ENCODE data around the gene GFER. TPM values are rescaled to one million over a fixed set of nuclear protein-coding genes. Genes with fewer than 3 reads are reported as not detected.
A peak's percentile ranks its signal among the peaks of the same experiment; 100 is the strongest.

The GFER gene
- total and polyA plus RNA-seq, 4 donors: 11.3 to 44.2 (median 22.9) TPM

DNA sequence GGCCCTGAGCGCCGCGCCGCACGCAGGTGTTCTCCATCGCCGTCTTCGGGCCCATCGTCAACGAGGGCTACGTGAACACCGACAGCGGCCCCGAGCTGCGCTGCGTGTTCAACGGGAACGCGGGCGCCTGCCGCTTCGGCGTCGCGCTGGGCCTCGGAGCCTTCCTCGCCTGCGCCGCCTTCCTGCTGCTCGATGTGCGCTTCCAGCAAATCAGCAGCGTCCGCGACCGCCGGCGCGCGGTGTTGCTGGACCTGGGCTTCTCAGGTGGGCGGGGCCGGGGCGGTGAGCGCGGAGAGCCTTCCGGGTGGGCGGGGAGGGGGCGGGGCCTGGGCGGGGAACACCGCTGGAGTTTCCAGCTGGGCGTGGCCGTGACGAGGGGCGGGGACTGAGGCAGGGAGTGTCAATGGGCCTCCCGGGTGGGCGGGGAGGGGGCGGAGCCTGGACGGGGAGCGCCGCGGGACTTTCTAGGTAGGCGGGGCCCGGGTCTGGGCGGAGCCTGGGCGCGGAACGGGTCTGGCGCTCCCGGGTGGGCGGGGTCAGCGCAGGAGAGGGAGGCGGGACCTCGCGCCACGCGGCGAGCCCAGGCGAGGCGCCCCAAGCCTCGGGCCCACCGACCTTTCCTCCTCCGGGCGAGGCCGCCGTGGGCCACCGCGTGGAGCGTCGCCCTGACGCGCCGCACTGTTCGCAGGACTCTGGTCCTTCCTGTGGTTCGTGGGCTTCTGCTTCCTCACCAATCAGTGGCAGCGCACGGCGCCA is 8.1 kb downstream of the GFER start:
- no peaks in the 10 kb centered on the region for H3K27me3 ChIP-seq (ENCODE audit: control insufficient read depth in 1 of 2, insufficient read depth in 2 of 2, low read length in 1 of 2)
- WGBS, 2 donors: 3% methylated on average over 49 to 96 of the region's 96 CpGs
- no peak overlapping the region for H3K4me3 ChIP-seq (ENCODE audit: low read length in 2 of 2)
- ATAC-seq (ENCODE audit: low FRiP score): peak; percentile 91
- DNase-seq: peak; percentile 98
- no peak overlapping the region for H3K27ac ChIP-seq (ENCODE audit: low read depth in 1 of 2, low read length in 2 of 2)
- intact Hi-C loops (cut with DNase I): no loop called here
- H3K36me3 ChIP-seq (ENCODE audit: control insufficient read depth in 1 of 2, insufficient read depth in 2 of 2, low read length in 1 of 2): no peaks in the 10 kb centered on the region
- no peaks in the 10 kb centered on the region for H3K9me3 ChIP-seq (ENCODE audit: control insufficient read depth, low read length)
- no peaks in the 10 kb centered on the region for H3K4me1 ChIP-seq (ENCODE audit: control insufficient read depth in 1 of 2, insufficient read depth in 2 of 2, low read length in 2 of 2)

DNA sequence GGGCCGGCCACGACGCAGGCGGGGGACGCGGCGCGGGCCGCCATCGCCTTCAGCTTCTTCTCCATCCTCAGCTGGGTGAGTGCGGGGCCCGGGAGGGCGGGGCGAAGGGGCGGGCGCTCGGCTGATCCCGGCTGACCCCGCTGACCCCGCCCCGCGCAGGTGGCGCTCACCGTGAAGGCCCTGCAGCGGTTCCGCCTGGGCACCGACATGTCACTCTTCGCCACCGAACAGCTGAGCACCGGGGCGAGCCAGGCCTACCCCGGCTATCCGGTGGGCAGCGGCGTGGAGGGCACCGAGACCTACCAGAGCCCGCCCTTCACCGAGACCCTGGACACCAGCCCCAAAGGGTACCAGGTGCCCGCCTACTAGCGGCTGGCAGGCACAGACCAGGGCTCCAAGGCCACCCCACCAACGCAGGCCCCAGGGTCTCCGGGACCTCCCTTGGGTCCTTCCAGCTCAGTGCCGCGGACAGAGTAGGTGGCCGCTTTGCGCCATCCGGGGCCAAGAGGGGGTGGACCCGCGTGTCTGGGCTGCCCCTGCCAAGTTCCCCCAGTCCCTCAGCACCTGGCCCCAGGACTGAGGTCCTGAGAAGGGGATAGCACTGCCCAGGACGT is 8.8 kb downstream of the GFER start:
- no peaks in the 10 kb centered on the region for H3K27me3 ChIP-seq (ENCODE audit: control insufficient read depth in 1 of 2, insufficient read depth in 2 of 2, low read length in 1 of 2)

DNA sequence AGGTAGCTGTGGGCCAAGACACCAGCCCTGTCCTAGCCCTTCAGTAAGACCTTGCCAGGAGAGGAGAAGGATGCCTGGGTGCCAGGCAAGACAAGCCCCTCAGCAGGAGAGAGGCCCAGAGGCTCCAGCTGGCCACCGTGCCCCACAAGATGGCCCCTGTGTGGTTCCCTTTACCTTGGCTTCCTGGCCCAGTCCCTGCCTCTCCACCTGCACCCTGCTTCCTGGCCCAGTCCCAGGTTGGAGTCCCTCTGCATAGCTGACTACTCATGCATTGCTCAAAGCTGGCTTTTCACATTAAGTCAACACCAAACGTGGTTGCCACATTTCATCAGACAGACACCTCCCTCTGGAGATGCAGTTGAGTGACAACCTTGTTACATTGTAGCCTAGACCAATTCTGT is 9.7 kb downstream of the GFER start:
- ATAC-seq (ENCODE audit: low FRiP score) (no peak), DNase-seq (no peak)
- WGBS, 2 donors: 51 to 52% methylated on average over 2 of the region's 2 CpGs
- H3K27me3 ChIP-seq (ENCODE audit: control insufficient read depth in 1 of 2, insufficient read depth in 2 of 2, low read length in 1 of 2): no peaks in the 10 kb centered on the region
- no peak overlapping the region for H3K27ac ChIP-seq (ENCODE audit: low read depth in 1 of 2, low read length in 2 of 2)
- no peaks in the 10 kb centered on the region for H3K4me1 ChIP-seq (ENCODE audit: control insufficient read depth in 1 of 2, insufficient read depth in 2 of 2, low read length in 2 of 2)
- H3K4me3 ChIP-seq (ENCODE audit: low read length in 2 of 2): no peak overlapping the region
- intact Hi-C loops (cut with DNase I): no loop called here
- H3K36me3 ChIP-seq (ENCODE audit: control insufficient read depth in 1 of 2, insufficient read depth in 2 of 2, low read length in 1 of 2): peaks cover 0 to 2% of the 10 kb centered on the region in 2 donors
- no peaks in the 10 kb centered on the region for H3K9me3 ChIP-seq (ENCODE audit: control insufficient read depth, low read length)

More for the DNA sequence above, 8.8 kb downstream of the GFER start:
- DNase-seq (no peak), ATAC-seq (ENCODE audit: low FRiP score) (peak; percentile 19)
- intact Hi-C loops (cut with DNase I): no loop called here
- H3K4me1 ChIP-seq (ENCODE audit: control insufficient read depth in 1 of 2, insufficient read depth in 2 of 2, low read length in 2 of 2): no peaks in the 10 kb centered on the region
- no peaks in the 10 kb centered on the region for H3K9me3 ChIP-seq (ENCODE audit: control insufficient read depth, low read length)
- H3K27ac ChIP-seq (ENCODE audit: low read depth in 1 of 2, low read length in 2 of 2): no peak overlapping the region
- no peak overlapping the region for H3K4me3 ChIP-seq (ENCODE audit: low read length in 2 of 2)
- no peaks in the 10 kb centered on the region for H3K36me3 ChIP-seq (ENCODE audit: control insufficient read depth in 1 of 2, insufficient read depth in 2 of 2, low read length in 1 of 2)
- WGBS, 2 donors: 40 to 41% methylated on average over 46 to 50 of the region's 50 CpGs

DNA sequence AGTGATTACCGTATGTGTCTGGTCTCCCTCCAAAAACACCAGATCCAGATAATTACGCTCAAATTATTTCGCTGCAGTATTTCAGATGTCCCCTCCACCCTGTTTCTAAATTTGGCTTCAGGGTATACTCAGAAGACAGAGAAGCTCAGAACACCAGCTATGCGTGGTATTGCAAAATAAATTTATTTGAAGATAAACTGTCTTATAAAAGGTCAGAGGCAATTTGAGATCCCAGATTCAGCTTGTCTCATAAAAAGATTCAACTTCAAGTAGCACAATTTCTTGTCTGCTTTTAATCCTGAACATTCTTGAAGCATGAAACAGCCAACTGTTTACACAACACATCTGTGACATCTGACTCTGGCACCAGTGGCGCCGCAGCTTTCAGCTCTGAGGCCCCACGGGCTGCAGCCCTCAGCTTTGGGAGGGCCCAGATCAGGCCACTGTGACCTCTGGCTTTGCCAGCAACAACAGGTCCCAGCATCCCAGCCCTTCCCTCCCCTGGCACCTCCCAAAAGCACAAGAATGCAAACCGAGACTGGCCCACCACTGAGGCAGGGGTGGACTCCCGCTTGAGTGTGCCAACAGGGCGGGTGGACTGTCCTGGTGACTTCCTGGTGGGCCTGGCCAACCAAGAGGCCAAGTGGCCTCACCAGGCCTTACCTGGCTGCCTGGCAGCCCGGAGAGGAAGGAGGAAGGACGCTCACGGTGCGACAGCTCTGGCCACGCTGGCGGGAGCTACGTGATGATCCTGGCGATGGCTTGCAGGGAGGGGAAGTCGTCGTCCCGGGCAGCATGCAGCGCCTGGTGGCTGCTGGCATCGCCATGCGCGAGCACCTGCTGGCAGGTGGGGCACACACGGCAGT is 13.7 kb downstream of the GFER start:
- H3K4me3 ChIP-seq (ENCODE audit: low read length in 2 of 2): no peak overlapping the region
- intact Hi-C loops (cut with DNase I): no loop called here
- WGBS, 2 donors: 85 to 87% methylated on average over 23 to 26 of the region's 26 CpGs
- H3K27me3 ChIP-seq (ENCODE audit: control insufficient read depth in 1 of 2, insufficient read depth in 2 of 2, low read length in 1 of 2): no peaks in the 10 kb centered on the region
- ATAC-seq (ENCODE audit: low FRiP score) (no peak), DNase-seq (no peak)
- no peaks in the 10 kb centered on the region for H3K9me3 ChIP-seq (ENCODE audit: control insufficient read depth, low read length)
- no peak overlapping the region for H3K27ac ChIP-seq (ENCODE audit: low read depth in 1 of 2, low read length in 2 of 2)
- H3K36me3 ChIP-seq (ENCODE audit: control insufficient read depth in 1 of 2, insufficient read depth in 2 of 2, low read length in 1 of 2): peaks cover 0 to 17% of the 10 kb centered on the region in 2 donors
- no peaks in the 10 kb centered on the region for H3K4me1 ChIP-seq (ENCODE audit: control insufficient read depth in 1 of 2, insufficient read depth in 2 of 2, low read length in 2 of 2)

DNA sequence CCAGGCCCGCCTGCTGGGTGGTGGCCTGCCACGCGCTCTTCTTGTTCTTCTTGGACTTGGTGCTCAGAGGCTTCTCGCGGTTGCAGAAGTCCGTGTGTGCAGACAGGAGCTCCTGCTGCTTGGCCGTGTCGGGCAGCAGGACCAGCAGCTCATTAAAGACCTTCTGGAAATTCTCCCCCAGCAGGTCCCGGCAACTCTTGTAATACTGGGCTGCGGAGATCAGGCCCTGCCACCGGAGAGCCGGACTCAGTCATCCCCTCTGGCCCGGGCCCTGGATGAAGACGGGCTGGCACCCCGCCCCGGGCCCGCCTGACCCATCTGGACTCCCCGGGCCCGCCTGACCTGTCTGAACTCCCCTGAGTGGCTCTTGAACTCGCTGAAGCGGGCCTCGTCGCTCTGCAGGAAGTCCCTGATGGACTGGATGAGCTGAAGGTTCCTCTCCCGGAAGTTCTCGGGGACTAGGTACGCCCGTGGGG is 14.4 kb downstream of the GFER start:
- Histone ChIP-seq H3K36me3 (ENCODE audit: control insufficient read depth in 1 of 2, insufficient read depth in 2 of 2, low read length in 1 of 2) (peaks cover 0 to 17% of the 10 kb centered on the region in 2 donors), H3K27me3 (ENCODE audit: control insufficient read depth in 1 of 2, insufficient read depth in 2 of 2, low read length in 1 of 2) (no peaks in the 10 kb centered on the region), H3K4me3 (ENCODE audit: low read length in 2 of 2) (no peak overlapping the region), H3K27ac (ENCODE audit: low read depth in 1 of 2, low read length in 2 of 2) (no peak overlapping the region), H3K4me1 (ENCODE audit: control insufficient read depth in 1 of 2, insufficient read depth in 2 of 2, low read length in 2 of 2) (no peaks in the 10 kb centered on the region), H3K9me3 (ENCODE audit: control insufficient read depth, low read length) (no peaks in the 10 kb centered on the region)
- 93 to 94% methylated on average over 26 to 27 of the region's 27 CpGs for WGBS, 2 donors
- intact Hi-C loops (cut with DNase I): no loop called here
- DNase-seq (no peak), ATAC-seq (ENCODE audit: low FRiP score) (no peak)

DNA sequence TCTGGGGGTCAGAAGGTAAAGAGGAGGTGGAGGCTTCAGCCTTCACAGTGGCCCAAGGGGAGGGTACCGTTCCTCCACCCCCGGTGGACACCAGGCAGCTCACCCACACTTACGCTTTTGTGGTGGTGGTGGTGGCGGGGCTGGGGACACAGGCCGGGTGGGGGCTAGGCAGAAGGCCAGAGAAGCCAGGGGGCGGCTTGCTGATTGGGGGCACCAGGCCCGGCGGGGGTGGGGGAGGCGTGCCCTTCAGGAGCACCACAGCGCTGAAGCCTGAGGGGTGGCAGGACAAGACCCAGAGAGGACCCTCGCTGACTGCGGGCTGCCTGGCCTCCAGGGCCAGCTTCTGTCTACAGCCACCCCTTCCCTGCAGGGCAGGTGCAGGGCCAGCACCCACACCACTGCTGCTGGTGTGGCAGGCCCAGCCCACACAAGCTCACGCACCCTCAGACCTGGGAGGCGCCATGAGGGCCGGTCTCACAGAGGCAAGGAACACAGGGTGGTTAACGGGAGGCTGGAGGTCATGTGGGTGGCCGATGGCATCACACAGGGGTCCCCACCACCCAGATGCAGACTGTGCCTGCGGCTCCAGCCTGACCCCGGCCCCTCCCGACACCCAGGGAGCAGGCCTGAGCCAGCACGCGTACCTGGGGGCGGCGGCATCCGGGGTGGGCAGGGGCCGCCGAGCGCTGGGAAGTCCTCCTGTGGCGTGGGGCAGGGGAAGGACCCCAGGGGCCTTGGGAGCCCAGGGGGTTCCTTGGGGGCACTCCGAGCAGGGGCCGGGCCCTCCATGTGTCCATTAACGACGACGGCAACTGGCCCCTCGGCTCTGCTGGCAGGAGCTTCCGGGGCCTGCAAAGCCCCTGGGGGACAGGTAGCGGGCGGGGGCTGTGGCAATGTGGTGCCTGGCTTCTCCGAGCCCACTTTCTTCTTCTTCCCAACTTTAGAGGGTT is 15.1 kb downstream of the GFER start:
- Histone ChIP-seq H3K27ac (ENCODE audit: low read depth in 1 of 2, low read length in 2 of 2) (no peak overlapping the region), H3K27me3 (ENCODE audit: control insufficient read depth in 1 of 2, insufficient read depth in 2 of 2, low read length in 1 of 2) (no peaks in the 10 kb centered on the region), H3K4me1 (ENCODE audit: control insufficient read depth in 1 of 2, insufficient read depth in 2 of 2, low read length in 2 of 2) (no peaks in the 10 kb centered on the region), H3K36me3 (ENCODE audit: control insufficient read depth in 1 of 2, insufficient read depth in 2 of 2, low read length in 1 of 2) (peaks cover 0 to 17% of the 10 kb centered on the region in 2 donors), H3K9me3 (ENCODE audit: control insufficient read depth, low read length) (no peaks in the 10 kb centered on the region), H3K4me3 (ENCODE audit: low read length in 2 of 2) (no peak overlapping the region)
- intact Hi-C loops (cut with DNase I): no loop called here
- WGBS, 2 donors: 92 to 93% methylated on average over 35 to 39 of the region's 39 CpGs
- no peak for DNase-seq
- ATAC-seq (ENCODE audit: low FRiP score): no peak

DNA sequence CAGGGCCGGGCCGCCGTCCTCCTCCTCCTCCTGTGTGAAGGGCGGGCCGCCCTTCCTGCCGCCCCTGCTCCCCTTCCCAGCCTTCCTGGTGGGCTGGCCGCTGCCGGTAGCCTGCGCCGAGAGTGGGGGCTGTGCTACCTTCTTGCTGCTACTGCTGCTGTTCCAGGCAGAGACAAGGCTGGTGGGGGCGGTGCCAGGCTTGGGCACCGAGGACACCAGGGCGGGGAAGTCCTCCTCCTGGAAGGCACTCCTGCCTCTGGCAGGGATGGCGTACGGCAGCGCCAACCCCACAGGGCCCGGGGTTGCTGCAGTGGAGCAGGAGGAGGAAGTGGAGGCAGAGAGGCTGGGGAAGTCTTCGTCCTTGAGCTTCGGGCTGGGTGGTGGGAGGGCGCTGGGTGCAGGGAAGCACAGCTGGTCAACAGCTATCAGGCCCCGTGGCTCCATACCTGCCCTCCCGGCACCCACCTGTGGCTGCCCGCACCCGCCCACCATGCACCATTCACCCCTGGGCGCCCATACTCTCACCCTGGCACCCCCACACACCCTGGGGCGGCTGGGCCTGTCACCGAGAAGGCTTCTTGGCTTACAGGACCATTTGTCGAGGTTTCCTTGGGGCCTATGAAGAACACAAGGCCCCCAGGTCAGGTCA is 16.0 kb downstream of the GFER start:
- Histone ChIP-seq H3K27me3 (ENCODE audit: control insufficient read depth in 1 of 2, insufficient read depth in 2 of 2, low read length in 1 of 2) (no peaks in the 10 kb centered on the region), H3K4me3 (ENCODE audit: low read length in 2 of 2) (no peak overlapping the region), H3K27ac (ENCODE audit: low read depth in 1 of 2, low read length in 2 of 2) (no peak overlapping the region), H3K36me3 (ENCODE audit: control insufficient read depth in 1 of 2, insufficient read depth in 2 of 2, low read length in 1 of 2) (peaks cover 0 to 17% of the 10 kb centered on the region in 2 donors), H3K4me1 (ENCODE audit: control insufficient read depth in 1 of 2, insufficient read depth in 2 of 2, low read length in 2 of 2) (no peaks in the 10 kb centered on the region), H3K9me3 (ENCODE audit: control insufficient read depth, low read length) (no peaks in the 10 kb centered on the region)
- WGBS, 2 donors: 88 to 90% methylated on average over 27 to 28 of the region's 28 CpGs
- intact Hi-C loops (cut with DNase I): no loop called here
- ATAC-seq (ENCODE audit: low FRiP score) (no peak), DNase-seq (no peak)

Data from aorta (tissue), 5 donors.